ENCODE data around the gene ATG4B. TPM values are rescaled to one million over a fixed set of nuclear protein-coding genes. Genes with fewer than 3 reads are reported as not detected.

ATG4B gene
- total and polyA plus RNA-seq, 9 donors = 37.1 to 70.4 (median 53.3) TPM

DNA sequence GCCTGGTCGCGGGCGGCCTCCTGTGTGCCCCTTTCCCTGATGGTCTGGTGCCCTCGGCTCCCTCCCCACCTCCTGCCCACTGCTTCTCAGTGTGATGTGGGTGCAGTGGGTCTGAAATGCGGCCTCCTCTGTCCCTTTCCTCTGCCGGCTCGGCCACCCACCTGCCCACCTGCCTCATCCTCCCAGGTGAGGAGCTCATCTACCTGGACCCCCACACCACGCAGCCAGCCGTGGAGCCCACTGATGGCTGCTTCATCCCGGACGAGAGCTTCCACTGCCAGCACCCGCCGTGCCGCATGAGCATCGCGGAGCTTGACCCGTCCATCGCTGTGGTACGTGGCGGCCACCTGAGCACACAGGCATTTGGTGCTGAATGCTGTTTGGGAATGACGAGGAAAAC, 30.9 kb downstream of the ATG4B start:
- H3K9me3 ChIP-seq = no peaks in the 10 kb centered on the region
- TF ChIP-seq EP300 (IDR thresholded peaks at IDR 0.05) (no peak), POLR2A (IDR thresholded peaks at IDR 0.05) (no peak)
- TF ChIP-seq, protein P1, sequence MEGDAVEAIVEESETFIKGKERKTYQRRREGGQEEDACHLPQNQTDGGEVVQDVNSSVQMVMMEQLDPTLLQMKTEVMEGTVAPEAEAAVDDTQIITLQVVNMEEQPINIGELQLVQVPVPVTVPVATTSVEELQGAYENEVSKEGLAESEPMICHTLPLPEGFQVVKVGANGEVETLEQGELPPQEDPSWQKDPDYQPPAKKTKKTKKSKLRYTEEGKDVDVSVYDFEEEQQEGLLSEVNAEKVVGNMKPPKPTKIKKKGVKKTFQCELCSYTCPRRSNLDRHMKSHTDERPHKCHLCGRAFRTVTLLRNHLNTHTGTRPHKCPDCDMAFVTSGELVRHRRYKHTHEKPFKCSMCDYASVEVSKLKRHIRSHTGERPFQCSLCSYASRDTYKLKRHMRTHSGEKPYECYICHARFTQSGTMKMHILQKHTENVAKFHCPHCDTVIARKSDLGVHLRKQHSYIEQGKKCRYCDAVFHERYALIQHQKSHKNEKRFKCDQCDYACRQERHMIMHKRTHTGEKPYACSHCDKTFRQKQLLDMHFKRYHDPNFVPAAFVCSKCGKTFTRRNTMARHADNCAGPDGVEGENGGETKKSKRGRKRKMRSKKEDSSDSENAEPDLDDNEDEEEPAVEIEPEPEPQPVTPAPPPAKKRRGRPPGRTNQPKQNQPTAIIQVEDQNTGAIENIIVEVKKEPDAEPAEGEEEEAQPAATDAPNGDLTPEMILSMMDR (IDR thresholded peaks at IDR 0.05) = no peak
- H3K27me3 ChIP-seq = no peaks in the 10 kb centered on the region
- WGBS, 3 donors = 93 to 95% (median 93%) methylated on average over 21 of the region's 21 CpGs
- intact Hi-C loops (cut with DNase I) = no loop called here
- H3K4me1 ChIP-seq (ENCODE audit: insufficient read depth) = no peaks in the 10 kb centered on the region
- H3K27ac ChIP-seq = no peak overlapping the region
- no peak overlapping the region for H3K4me3 ChIP-seq
- DNase-seq = no peak
- no peaks in the 10 kb centered on the region for H3K36me3 ChIP-seq

- no peak for DNase-seq
- 86 to 89% (median 86%) methylated on average over 12 of the region's 12 CpGs for WGBS, 3 donors
- H3K4me3 ChIP-seq = no peak overlapping the region
- no peaks in the 10 kb centered on the region for H3K27me3 ChIP-seq
- H3K27ac ChIP-seq = no peak overlapping the region
- intact Hi-C loops (cut with DNase I) = no loop called here
- no peaks in the 10 kb centered on the region for H3K36me3 ChIP-seq
- H3K9me3 ChIP-seq = no peaks in the 10 kb centered on the region
- no peaks in the 10 kb centered on the region for H3K4me1 ChIP-seq (ENCODE audit: insufficient read depth)
- TF ChIP-seq, protein P1 (IDR thresholded peaks at IDR 0.05) = no peak
- TF ChIP-seq EP300 (IDR thresholded peaks at IDR 0.05) (no peak), POLR2A (IDR thresholded peaks at IDR 0.05) (no peak)
Measured at GRCh38 chr2:241668839-241669238, 31.3 kb downstream of the ATG4B start.

GRCh38 chr2:241670333-241671110, 33.0 kb downstream of the ATG4B start:
- no peak overlapping the region for H3K27ac ChIP-seq
- no peak for DNase-seq
- WGBS, 3 donors = 87 to 89% (median 88%) methylated on average over 31 of the region's 31 CpGs
- TF ChIP-seq, protein P1 (IDR thresholded peaks at IDR 0.05) = no peak
- no peak for TF ChIP-seq EP300 (IDR thresholded peaks at IDR 0.05)
- TF ChIP-seq POLR2A (IDR thresholded peaks at IDR 0.05) = no peak
- H3K4me1 ChIP-seq (ENCODE audit: insufficient read depth) = no peaks in the 10 kb centered on the region
- H3K4me3 ChIP-seq = no peak overlapping the region
- H3K9me3 ChIP-seq = no peaks in the 10 kb centered on the region
- no peaks in the 10 kb centered on the region for H3K27me3 ChIP-seq
- intact Hi-C loops (cut with DNase I) = no loop called here
- no peaks in the 10 kb centered on the region for H3K36me3 ChIP-seq

GRCh38 chr2:241671457-241672240, 34.2 kb downstream of the ATG4B start:
- no peaks in the 10 kb centered on the region for H3K27me3 ChIP-seq
- DNase-seq = no peak
- no peak for TF ChIP-seq EP300 (IDR thresholded peaks at IDR 0.05)
- TF ChIP-seq, protein P1 (IDR thresholded peaks at IDR 0.05) = no peak
- H3K27ac ChIP-seq = no peak overlapping the region
- no peaks in the 10 kb centered on the region for H3K36me3 ChIP-seq
- H3K9me3 ChIP-seq = no peaks in the 10 kb centered on the region
- no peak overlapping the region for H3K4me3 ChIP-seq
- intact Hi-C loops (cut with DNase I) = no loop called here
- 90 to 91% (median 91%) methylated on average over 31 of the region's 31 CpGs for WGBS, 3 donors
- H3K4me1 ChIP-seq (ENCODE audit: insufficient read depth) = no peaks in the 10 kb centered on the region

Data from ovary (tissue), 9 donors.